CD4-positive, alpha-beta T cell treated with Interleukin-4 for 1 hour (primary cell): ENCODE results near the gene NPM1.
"Not testable (repeated sequence)": the region's sequence is repeated elsewhere in the genome, so short reads cannot be mapped to it uniquely, and the experiment has no call there.

Experiments used
- DNase-seq, 2 donors: peaks; one replicate each; pipeline ENCODE4 v3.0.0-alpha.2; 2020 to 2022

NPM1 gene, protein sequence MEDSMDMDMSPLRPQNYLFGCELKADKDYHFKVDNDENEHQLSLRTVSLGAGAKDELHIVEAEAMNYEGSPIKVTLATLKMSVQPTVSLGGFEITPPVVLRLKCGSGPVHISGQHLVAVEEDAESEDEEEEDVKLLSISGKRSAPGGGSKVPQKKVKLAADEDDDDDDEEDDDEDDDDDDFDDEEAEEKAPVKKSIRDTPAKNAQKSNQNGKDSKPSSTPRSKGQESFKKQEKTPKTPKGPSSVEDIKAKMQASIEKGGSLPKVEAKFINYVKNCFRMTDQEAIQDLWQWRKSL

DNA sequence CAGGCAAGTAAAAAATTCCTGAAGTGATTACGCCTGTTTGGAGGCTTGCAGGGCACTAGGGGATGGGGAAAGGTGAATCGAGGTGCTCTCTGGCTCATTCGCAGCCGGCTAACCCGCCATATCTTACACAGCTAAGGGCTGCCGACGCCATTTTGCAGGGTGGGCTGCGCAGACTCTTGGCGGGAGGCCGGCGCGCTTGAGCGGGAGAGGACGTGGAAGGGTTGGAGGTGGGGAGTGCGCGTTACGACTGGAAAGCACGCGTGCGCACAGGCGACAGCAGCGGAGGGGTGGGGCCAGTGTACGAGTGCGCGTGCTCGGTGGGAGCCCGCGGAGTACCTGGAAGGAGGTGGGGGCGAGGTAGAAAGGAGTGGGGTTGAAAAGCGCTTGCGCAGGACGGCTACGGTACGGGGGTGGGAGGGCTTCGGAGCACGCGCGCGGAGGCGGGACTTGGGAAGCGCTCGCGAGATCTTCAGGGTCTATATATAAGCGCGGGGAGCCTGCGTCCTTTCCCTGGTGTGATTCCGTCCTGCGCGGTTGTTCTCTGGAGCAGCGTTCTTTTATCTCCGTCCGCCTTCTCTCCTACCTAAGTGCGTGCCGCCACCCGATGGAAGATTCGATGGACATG is at the start of gene NPM1:
Gene NPM1, plus strand, starts transcription at position 505 of the 625 bp plus-strand sequence. Its CDS starts 100 bp downstream, at position 605.
- peak; percentile 99 for DNase-seq

DNA sequence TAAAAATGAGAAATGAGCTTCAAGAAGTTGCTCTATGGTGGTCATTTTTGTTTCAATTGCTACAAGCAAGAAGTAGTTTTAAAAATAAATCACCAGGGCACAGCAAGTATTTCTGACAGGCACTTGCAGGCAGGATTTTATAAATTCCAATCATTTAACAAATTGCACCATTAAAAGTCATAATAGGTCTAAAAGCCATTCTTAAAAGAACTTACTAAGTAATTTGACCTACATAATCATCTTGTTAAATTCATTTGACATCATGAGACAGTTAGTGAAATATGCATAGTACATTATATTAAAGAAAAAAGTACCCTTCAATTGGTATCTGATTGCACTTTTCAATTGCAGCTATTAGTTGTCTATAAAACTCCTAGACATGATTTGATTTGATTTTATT is 47.6 kb upstream of the NPM1 start:
- DNase-seq, result no peak

DNA sequence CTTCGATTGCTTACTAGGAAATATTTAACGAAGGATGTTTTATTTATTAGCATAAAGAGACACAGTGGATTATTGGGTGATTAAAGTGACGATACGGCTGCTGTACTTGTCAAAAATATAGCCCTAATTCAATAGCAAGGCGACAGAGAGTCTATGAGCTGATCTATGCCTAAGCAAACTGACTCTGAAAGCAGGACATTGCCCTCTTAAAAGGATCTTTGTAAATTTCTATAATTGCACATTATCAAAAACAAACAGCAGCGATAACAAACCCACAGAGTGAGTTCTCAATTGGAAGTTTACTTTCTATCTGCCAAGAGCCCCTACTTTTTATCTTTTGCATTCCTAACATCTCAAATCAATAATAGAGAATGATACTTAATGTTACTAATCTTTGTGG is 47.2 kb upstream of the NPM1 start:
- no peak for DNase-seq

DNA sequence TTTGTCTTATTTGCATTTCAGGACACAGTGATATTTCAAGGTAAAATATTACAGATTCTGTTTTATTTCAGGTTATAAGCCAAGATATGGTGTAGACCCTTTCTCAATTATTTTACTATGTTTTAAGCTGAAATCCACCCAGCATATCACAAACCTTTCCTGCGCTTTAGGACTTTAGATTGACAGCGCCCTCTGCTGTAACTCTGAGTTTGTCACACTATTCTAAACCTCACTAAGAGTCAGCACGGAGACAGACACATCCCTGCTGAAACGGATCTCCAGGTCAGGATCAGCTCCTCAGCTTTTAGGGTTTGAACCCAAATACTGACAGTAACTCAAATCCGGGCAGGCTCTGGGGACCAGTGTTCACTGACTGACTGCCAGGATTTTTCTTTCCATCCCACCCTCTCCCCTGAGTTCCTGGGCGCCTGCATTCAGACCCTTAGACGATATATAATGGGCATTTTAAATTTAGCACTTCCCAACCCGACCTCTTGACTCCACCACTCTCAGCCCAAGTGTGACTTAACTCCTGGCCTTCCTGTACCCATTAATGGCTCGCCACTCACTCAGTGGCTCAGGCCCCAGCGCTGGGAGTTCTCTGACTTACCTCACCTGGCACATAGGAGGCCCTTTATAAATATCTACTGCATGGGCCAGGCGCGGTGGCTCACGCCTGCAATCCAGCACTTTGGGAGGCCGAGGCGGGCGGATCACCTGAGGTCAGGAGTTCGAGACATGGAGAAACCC is 45.1 kb upstream of the NPM1 start:
- peak; percentile 13 to 33 for DNase-seq

DNA sequence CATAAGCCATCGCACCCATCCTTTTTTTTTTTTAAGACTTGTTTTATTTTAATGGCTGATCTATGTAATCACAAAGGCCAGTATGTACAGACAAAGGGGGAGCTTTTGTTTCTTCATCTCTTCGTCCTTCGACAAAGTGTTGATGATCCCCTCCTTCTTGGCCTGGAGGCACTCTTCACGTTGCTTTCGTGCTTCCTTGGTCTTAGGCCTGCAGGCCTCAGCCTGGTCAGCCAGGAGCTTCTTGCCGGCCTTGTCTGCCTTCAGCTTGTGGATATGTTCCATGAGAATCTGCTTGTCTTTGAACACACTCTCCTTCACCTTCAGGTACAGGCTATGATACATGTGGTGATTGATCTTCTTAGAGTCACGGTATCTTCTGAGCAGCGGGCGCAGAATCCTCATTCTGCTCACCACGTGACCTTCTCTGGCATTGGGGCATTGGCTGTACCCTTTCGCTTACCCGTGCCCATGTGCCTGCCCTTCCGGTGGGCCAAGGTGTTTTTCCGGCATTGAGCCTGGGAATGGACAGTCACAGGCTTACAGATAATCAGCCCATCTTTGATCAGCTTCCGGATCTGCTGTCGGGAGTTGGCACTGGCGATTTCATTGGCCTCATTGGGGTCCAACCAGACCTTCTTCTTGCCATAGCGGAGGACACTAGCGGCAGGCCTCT is 42.6 kb upstream of the NPM1 start:
- DNase-seq, result no peak

DNA sequence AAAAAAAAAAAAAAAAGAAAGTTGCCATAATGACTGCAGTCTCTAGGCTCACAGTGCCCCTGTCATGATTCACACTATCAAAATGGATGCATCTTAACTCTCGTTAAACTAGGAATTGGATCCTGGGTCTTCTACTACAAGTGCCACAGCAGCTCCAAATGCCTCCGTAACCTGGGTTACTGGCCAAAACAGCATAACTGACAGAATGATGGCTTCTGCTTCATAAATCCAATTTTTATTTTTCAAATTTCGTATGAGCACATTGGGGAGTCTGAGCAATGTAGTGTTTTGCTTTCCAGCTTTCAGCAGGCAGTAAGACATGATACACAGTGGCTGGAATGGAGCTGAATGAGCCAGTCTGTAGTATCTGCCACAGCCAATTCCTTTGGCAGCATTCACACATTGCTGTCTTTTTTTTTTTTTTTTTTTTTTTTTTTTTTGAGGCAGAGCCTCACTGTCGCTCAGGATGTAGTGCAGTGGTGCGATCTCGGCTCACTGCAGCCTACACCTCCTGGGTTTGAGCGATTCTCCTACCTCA is 36.0 kb upstream of the NPM1 start:
- DNase-seq, result no peak

DNA sequence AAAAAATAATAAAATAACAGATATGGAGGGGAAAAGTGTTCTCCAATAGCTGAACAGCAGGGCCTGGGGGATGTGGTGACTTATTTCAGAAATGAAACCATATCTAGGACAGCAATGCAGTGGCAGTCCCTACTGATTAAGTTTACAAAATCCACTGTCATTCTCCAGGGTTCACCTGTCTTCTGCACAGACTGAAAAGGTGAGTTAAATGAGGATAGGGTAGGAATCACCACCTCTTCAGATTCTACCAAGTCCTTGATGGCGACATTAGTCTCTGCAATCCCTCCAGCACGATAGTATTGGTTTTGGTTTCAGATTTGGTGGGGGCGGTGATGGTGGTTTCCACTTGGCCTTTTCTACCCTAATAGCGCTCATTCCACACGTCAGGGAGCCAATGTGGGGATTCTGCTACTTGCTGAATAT is 32.3 kb upstream of the NPM1 start:
- peak in 1 of 2 donors; percentile 44 for DNase-seq

DNA sequence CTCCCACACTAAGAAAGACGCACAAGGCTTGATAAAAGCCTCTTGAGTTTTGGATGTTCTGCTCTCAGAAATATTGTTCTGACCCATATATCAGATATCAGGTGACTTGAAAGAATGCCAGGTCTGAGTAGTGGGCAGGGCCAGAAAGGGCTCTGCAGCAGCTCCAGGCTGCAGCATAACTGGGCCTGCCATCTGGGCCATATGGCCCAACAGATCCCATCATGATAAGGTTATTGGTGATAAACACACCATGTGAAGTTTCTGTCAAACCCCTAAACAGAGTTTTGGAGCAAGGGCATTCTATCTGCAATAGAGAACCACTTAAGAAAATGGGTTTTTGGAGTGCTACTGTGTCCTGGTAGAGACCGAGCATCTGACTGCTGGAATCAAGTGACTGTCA is 29.8 kb upstream of the NPM1 start:
- no peak for DNase-seq

DNA sequence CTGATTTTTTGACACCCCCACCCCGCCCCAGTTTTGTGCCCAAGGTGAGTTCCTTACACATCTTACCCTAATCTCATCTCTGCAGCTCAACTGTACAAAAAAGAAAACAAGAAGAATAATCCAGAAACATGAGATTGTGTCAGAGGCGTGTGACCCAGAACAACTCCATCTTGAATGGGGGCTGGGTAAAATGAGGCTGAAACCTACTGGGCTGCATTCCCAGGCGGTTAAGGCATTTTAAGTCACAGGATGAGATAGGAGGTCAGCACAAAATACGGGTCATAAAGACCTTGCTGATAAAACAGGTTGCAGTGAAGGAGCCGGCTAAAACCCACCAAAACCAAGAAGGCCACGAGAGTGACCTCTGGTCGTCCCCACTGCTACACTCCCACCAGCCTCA is 26.5 kb upstream of the NPM1 start:
- DNase-seq, result not testable (repeated sequence)

DNA sequence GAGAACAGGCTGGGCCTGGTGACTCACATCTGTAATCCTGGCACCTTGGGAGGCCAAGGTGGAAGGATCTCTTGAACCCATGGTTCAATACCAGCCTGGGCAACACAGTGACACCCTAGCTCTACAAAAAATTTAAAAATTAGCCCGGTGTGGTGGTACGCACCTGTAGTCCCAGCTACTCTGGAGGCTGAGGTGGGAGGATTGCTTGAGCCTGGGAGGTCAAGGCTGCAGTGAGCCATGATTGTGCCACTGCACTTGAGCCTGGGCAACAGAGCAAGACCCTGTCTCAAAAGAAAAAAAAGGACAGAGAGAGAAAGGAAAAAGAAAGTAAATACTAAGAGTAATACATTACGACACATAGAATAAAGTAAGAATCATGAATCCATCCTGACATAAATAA is 24.4 kb upstream of the NPM1 start:
- DNase-seq, result not testable (repeated sequence)

DNA sequence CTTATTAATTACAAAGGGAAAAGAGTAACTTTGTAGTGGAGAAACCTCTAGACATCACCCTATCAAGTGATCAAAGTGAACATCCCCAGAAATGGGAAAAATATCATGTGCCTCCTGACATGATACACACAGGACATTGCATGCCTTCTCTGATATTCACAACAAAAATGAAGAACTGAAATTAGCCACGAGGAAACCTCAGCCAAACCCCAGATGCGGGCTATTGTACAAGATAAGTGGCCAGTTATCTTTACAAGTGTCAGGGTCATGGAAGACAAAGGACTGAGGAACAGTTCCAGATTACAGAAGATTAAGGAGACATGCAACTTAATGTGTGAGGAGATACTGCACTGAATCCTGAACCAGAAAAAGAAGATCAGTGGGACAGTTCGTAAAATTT is 23.8 kb upstream of the NPM1 start:
- DNase-seq, result no peak

DNA sequence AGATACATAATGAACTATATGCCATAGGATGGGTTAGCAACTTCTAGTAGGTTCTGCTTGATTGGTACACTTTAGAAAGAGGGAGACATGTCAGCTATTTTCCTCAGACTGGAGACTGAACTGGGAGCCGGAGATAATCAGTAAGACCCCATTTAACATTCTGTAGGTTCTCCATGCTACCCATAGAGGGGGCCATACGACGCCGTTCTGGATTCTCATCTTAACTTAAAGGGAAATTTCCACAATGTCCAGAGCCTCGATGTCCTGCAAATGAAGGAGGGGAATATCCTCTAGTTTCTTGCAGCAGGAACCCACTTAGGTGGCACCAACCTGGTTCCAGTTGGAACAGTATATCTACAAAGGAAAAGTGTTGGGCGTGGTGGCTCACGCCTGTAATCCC is 22.3 kb upstream of the NPM1 start:
- no peak for DNase-seq

DNA sequence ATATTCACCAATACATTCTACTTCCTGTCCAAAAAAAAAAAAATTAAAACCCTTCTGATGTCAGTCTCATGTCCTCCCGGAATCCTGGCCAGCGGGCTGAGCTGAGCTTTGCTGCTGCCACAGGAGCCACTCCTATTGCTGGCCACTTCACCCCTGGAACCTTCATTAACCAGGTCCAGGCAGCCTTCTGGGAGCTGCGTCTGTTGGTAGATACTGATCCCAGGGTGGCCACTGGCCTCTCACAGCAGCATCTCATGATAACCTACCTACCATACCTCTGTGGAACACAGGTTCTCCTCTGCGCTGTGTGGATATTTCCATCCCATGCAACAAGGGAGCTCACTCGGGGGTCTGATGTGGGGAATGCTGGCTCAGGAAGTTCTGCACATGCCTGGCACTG is 21.0 kb upstream of the NPM1 start:
- DNase-seq, result no peak

DNA sequence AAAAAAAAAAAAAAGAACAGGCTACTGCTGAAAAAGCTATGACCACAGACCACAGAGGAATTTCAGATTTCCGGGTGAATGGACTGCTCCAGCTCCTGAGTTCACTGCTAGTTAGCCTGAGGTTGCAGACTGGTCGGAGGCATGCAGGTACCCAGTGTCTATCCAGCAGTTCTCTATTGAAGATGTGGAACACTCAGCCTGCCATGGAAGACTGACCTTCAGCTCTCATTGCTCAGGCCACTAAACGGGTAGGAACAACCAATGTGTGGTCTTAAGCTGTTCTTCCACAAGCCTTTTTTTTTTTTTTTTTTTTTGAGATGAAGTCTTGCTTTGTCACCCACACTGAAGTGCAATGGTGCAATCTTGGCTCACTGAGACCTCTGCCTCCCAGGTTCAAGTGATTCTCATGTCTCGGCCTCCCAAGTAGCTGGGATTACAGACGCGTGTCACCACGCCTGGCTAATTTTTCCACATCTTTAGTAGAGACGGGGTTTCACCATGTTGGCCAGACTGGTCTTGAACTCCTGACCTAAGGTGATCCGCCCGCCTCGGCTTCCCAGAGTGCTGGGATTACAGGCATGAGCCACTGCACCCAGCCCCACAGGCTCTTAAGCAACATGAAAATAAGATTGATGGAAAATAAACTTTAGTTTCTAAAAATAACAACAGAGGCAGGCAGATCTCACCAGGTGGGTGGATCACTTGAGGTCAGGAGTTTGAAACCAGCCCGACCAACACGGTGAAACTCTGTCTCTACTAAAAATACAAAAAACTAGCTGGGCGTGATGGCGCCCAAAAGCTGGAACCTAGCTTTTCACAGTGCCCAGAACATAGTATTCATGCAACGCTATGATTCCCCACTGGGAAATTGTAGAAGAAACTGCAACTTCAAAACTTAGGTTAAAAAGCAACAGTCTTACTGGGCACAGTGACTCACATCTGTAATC is 20.0 kb upstream of the NPM1 start:
- DNase-seq, result no peak

DNA sequence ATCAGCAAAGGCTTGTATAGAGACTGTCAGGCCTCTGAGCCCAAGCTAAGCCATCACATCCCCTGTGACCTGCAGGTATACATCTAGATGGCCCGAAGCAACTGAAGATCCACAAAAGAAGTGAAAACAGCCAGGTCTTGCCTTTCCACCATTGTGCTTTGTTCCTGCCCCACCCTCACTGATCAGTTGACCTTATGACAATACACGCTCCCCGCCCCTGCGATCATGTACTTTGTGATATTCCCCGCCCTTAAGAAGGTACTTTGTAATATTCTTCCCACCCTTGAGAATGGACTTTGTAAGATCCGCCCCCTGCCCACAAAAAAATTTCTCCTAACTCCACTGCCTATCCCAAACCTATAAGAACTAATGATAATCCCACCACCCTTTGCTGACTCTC is 18.6 kb upstream of the NPM1 start:
- DNase-seq, result no peak

DNA sequence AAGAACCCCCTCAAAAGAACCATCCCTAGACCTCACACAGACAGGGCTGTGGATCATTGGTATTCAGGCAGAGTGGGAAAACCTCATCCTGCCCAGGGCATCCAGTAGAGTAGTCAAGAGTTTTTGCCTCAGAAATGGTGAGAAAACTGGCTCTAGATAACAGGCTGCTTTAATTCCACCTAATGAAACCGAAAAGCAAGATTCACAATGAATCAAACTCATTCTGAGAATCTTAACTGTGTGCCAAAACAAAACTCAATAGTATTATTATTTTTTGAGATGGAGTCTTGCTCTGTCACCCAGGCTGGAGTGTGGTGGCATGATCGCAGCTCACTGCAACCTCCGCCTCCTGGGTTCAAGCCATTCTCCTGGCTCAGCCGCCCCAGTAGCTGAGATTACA is 17.8 kb upstream of the NPM1 start:
- DNase-seq, result no peak

DNA sequence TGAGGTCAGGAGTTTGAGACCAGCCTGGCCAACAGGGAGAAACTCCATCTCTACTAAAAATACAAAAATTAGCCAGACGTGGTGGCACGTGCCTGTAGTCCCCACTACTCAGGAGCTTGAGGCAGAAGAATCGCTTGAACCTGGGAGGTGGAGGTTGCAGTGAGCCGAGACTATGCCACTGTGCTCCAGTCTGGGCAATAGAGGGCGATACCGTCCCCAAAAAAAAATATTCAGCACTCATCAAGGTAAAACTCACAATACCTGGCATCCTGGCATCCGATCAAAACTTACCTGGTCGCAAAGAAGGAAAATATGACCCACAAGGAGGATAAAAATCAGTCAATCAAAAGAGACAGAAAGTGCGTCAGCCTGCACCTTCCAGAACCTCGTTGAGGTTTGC is 16.8 kb upstream of the NPM1 start:
- not testable (repeated sequence) for DNase-seq

DNA sequence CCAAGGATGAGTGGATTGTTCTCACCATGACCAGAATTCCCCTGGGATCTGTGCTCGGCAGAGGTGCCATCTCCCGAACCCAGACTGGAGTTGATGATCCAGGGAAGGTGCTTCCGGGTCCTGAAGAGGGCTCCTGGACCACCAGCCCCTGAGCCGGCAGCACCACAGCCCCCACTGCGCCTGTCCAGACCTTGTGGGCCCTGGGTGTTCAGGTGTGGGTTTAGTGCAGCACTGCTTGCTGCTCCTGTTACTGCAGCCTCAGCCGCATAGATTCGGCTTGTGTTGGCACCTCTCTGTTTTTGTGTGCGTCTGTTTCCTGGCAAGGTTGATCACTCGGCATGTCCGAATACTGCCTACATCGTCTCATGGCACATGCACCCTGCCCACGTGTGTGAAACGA is 16.3 kb upstream of the NPM1 start:
- no peak for DNase-seq

DNA sequence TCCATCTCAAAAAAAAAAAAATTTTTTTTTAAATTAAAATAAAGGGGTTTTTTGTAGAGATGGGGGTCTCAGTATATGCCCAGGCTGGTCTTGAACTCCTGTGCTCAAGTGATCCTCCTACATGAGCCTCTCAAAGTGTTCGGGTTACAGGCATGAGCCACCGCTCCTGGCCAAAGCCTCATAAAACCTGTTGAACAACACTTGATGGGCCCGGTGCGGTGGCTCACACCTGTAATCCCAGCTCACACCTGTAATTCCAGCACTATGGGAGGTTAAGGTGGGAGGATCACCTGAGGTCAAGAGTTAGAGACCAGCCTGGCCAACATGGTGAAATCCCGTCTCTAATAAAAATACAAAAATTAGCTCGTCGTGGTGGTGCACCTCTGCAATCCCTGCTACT is 7.7 kb upstream of the NPM1 start:
- DNase-seq, result no peak

DNA sequence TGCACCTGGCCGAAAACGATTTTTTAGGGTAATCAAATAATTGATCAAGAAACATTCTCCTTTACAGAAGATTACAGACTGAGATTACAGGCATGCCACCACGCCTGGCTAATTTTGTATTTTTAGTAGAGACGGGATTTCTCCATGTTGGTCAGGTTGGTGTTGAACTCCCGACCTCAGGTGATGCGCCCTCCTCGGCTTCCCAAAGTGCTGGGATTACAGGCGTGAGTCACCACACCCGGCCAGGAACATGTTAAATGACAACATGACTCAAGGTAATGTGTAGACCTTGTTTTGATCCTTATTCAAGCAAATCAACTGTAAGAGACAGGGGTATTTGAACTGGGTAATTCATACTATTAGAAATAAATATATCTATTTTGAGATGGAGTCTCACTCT is 3.2 kb upstream of the NPM1 start:
- DNase-seq, result not testable (repeated sequence)

DNA sequence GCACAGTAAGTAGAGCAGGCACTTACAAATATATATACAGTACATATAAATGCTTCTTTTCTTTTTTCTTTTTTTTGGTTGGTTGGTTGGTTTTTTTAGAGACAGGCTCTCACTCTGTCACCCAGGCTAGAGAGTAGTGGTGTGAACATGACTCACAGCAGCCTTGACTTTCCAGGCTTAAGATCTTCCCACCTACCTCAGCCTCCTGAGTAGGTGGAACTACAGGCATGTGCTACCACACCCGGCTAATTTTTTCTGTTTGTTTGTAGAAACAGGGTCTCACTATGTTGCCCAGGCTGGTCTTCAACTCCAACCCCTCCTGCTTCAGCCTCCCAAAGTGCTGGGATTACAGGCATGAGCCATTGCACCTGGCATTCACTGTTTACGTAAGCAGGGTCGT is 2.6 kb upstream of the NPM1 start:
- not testable (repeated sequence) for DNase-seq
